Glutamatergic neuron (in vitro differentiated cells): ENCODE results near the gene HOXB6. TPM values are rescaled to one million over a fixed set of nuclear protein-coding genes. Genes with fewer than 3 reads are reported as not detected.

ENCODE experiments used
- DNase-seq: peaks from one replicate; pipeline ENCODE4 v3.0.0; 2022
- H3K27ac Mint-ChIP-seq: one replicate; pipeline ENCODE4 v1.8.0; 2020; ENCODE audit warnings: mild to moderate bottlenecking, mixed read lengths, inconsistent platforms; ENCODE audit not compliant: unreplicated experiment
- H3K27me3 Mint-ChIP-seq: one replicate; pipeline ENCODE4 v1.8.0; 2020; ENCODE audit warnings: mild to moderate bottlenecking, moderate library complexity, mixed read lengths, inconsistent platforms; ENCODE audit not compliant: unreplicated experiment
- H3K36me3 Mint-ChIP-seq: one replicate; pipeline ENCODE4 v1.8.0; 2020; ENCODE audit warnings: mild to moderate bottlenecking, mixed read lengths, inconsistent platforms; ENCODE audit not compliant: unreplicated experiment
- H3K4me1 Mint-ChIP-seq: one replicate; pipeline ENCODE4 v1.8.0; 2020; ENCODE audit warnings: mild to moderate bottlenecking, low read depth, mixed read lengths, inconsistent platforms; ENCODE audit not compliant: unreplicated experiment
- H3K4me3 Mint-ChIP-seq: one replicate; pipeline ENCODE4 v1.8.0; 2020; ENCODE audit warnings: mild to moderate bottlenecking, mixed read lengths, inconsistent platforms; ENCODE audit not compliant: unreplicated experiment
- H3K9me3 Mint-ChIP-seq: one replicate; pipeline ENCODE4 v1.8.0; 2020; ENCODE audit warnings: mild to moderate bottlenecking, moderate library complexity, mixed read lengths, inconsistent platforms; ENCODE audit not compliant: unreplicated experiment
- CTCF ChIP-seq: fragments of 200-600 bp; sonication (generic); IDR thresholded peaks from one replicate; pipeline ENCODE4 v1.5.0; 2021; ENCODE audit not compliant: partially characterized antibody, unreplicated experiment
- total RNA-seq: library from RNA; stranded (reverse); fragmentation: NEBNext Ultra II Directional; extraction: Animal tissue kit (Norgen Biotek cat#: 25700); gene quantifications from one replicate; pipeline ENCODE4 v1.2.1, GENCODE V29; 2021; ENCODE audit not compliant: unreplicated experiment

Gene HOXB6
- total RNA-seq, 1 donor from 2014 or later: not detected

GRCh38 chr17:48617471-48618255 is 12.9 kb upstream of the HOXB6 start:
- DNase-seq: no peak
- Mint-ChIP-seq H3K9me3 (peaks cover 12% of the 10 kb centered on the region), H3K4me1 (peaks cover 6% of the 10 kb centered on the region), H3K27me3 (peaks cover 59% of the 10 kb centered on the region), H3K4me3 (no peak overlapping the region), H3K27ac (no peak overlapping the region), H3K36me3 (no peaks in the 10 kb centered on the region)
- TF ChIP-seq CTCF: no peak

GRCh38 chr17:48616717-48617470 is 12.1 kb upstream of the HOXB6 start:
- peaks cover 12% of the 10 kb centered on the region for H3K9me3 Mint-ChIP-seq
- no peak overlapping the region for H3K27ac Mint-ChIP-seq
- H3K27me3 Mint-ChIP-seq: peaks cover 58% of the 10 kb centered on the region
- peaks cover 6% of the 10 kb centered on the region for H3K4me1 Mint-ChIP-seq
- H3K4me3 Mint-ChIP-seq: no peak overlapping the region
- no peak for DNase-seq
- no peak for TF ChIP-seq CTCF
- H3K36me3 Mint-ChIP-seq: no peaks in the 10 kb centered on the region

GRCh38 chr17:48615963-48616716 is 11.4 kb upstream of the HOXB6 start:
- no peaks in the 10 kb centered on the region for H3K36me3 Mint-ChIP-seq
- no peak overlapping the region for H3K27ac Mint-ChIP-seq
- H3K27me3 Mint-ChIP-seq: peaks cover 59% of the 10 kb centered on the region
- H3K4me1 Mint-ChIP-seq: peaks cover 6% of the 10 kb centered on the region
- peaks cover 12% of the 10 kb centered on the region for H3K9me3 Mint-ChIP-seq
- H3K4me3 Mint-ChIP-seq: no peak overlapping the region
- no peak for DNase-seq
- TF ChIP-seq CTCF: no peak

- Mint-ChIP-seq H3K9me3 (peaks cover 17% of the 10 kb centered on the region), H3K4me1 (peaks cover 6% of the 10 kb centered on the region), H3K36me3 (no peaks in the 10 kb centered on the region), H3K27ac (no peak within 1 kb of the TSS), H3K4me3 (no peak within 1 kb of the TSS), H3K27me3 (peaks cover 59% of the 10 kb centered on the region)
- TF ChIP-seq CTCF: no peak
- no peak for DNase-seq
Observed at GRCh38 chr17:48615047-48615962, 10.5 kb upstream of the HOXB6 start, which contains the start of gene HOXB8. HOXB8 (minus strand) TSS chr17:48615292; CDS start chr17:48614704, 588 bp downstream.
